ENCODE data around the gene PTTG1. TPM values are rescaled to one million over a fixed set of nuclear protein-coding genes. Genes with fewer than 3 reads are reported as not detected.

PTTG1 gene
- total RNA-seq, 2 experiments from 2014 or later = 132 to 139 TPM

DNA sequence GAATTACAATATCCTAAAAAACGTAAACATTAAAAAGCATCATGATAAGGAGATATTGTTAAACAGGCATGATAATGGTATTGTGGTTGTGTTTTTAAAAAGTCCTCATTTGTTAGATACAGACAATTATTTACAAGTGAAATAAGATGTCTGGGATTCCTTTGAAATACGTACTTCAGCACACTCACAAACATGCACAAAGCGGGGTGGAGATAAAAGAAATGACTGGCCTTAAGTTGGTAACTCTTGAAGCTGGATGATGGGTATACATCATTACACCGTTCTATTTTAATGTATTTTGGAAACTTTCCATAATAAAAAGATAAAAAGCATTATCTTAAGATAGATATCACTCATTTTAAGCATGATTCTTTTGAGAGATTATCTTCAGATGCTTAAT, 22.8 kb upstream of the PTTG1 start:
- TF ChIP-seq, protein P1, sequence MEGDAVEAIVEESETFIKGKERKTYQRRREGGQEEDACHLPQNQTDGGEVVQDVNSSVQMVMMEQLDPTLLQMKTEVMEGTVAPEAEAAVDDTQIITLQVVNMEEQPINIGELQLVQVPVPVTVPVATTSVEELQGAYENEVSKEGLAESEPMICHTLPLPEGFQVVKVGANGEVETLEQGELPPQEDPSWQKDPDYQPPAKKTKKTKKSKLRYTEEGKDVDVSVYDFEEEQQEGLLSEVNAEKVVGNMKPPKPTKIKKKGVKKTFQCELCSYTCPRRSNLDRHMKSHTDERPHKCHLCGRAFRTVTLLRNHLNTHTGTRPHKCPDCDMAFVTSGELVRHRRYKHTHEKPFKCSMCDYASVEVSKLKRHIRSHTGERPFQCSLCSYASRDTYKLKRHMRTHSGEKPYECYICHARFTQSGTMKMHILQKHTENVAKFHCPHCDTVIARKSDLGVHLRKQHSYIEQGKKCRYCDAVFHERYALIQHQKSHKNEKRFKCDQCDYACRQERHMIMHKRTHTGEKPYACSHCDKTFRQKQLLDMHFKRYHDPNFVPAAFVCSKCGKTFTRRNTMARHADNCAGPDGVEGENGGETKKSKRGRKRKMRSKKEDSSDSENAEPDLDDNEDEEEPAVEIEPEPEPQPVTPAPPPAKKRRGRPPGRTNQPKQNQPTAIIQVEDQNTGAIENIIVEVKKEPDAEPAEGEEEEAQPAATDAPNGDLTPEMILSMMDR (IDR thresholded peaks at IDR 0.05) = no peak
- Mint-ChIP-seq H3K9me3 (no peaks in the 10 kb centered on the region), H3K27me3 (no peaks in the 10 kb centered on the region), H3K27ac (no peak overlapping the region), H3K4me3 (peak overlapping the region; percentile 81), H3K36me3 (ENCODE audit: low read depth) (peaks cover 10% of the 10 kb centered on the region), H3K4me1 (ENCODE audit: low read depth) (peaks cover 14% of the 10 kb centered on the region)
- CTCF ChIA-PET = interaction anchor here (0.7 to 2.0 kb wide), 2 partner anchors 40 to 377 kb away, joined by 3 to 7 read pairs; no protein-coding TSS in a partner anchor
- ATAC-seq (no peak), DNase-seq (no peak)
- POLR2A ChIA-PET = interaction anchor here (1.0 to 1.9 kb wide), 2 partner anchors 19 to 27 kb away, joined by 3 to 8 read pairs; partner anchors contain the start of gene SLU7
- intact Hi-C loops (cut with micrococcal nuclease) = no loop called here

DNA sequence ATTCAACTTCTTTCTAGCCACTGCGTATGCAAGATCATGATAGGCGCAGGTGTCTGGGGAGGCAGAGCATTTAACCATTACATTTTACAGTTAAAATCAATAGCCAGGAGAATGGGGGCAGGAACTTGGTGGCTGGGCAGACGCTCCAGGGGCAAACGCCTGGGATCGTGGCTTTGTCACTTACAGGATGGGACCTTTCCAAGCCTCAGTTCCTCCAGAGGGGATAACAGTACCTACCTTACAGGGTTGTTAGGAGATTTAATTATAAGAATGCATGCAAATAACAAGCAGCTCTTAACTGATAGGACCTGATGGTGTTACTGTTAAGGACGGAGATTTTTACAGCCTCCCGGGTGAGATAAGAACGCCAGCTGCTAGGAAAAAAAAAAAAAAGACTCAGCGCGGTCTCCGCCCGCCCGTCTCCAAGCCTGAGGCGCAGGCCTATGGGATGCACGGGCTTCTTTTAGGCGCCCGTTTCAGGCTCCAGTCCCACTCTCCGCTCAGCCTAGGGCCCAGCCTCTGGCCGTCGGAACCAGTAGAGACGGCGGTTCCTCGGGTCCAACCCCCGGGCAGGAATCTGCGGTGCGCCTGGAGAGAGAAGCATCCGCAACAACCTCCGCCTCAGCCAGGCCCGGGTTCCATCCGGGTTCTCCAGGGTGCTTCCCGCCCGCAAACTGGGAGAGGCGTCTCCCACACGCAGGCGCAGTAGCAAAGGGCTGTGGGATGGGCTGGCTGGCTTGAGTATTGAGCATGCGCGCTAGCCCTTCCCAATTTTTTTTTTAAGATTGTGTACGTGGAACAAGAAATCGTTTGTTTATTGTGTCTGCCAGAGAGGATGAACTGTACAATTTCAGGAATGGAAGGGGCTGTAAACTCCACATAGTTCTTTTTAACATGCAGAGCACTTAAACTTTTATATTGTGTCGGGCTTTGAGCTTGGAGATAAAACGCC, 22.0 kb upstream of the PTTG1 start, which contains the start of gene FAM200C:
FAM200C (minus strand) TSS at position 653 of the 952 bp plus-strand sequence. CDS start 4,564 bp downstream, outside the sequence.
- intact Hi-C loops (cut with micrococcal nuclease) = no loop called here
- H3K36me3 Mint-ChIP-seq (ENCODE audit: low read depth) = peaks cover 19% of the 10 kb centered on the region
- H3K4me1 Mint-ChIP-seq (ENCODE audit: low read depth) = peaks cover 14% of the 10 kb centered on the region
- TF ChIP-seq, protein P1 (IDR thresholded peaks at IDR 0.05) = no peak
- DNase-seq = peak; percentile 73
- ATAC-seq = peak; percentile 88
- H3K4me3 Mint-ChIP-seq = peak within 1 kb of the TSS; percentile 81
- H3K27me3 Mint-ChIP-seq = no peaks in the 10 kb centered on the region
- CTCF ChIA-PET = interaction anchor here (0.7 to 3.2 kb wide), 3 partner anchors 8 to 377 kb away, joined by 3 to 14 read pairs (median 7); no protein-coding TSS in a partner anchor
- POLR2A ChIA-PET = interaction anchor here (1.0 to 1.9 kb wide), 2 partner anchors 19 to 28 kb away, joined by 3 to 8 read pairs; partner anchors contain the start of gene SLU7
- peak within 1 kb of the TSS; percentile 80 for H3K27ac Mint-ChIP-seq
- H3K9me3 Mint-ChIP-seq = no peaks in the 10 kb centered on the region

GRCh38 chr5:160418561-160419457, 2.8 kb upstream of the PTTG1 start, which contains the start of gene SLU7:
Gene SLU7, minus strand, starts transcription at chr5:160419081. Its CDS starts 3,787 bp downstream, at chr5:160415294.
- peak; percentile 97 for DNase-seq
- ATAC-seq = peak; percentile 87
- Mint-ChIP-seq H3K36me3 (ENCODE audit: low read depth) (peaks cover 22% of the 10 kb centered on the region), H3K9me3 (no peaks in the 10 kb centered on the region), H3K4me1 (ENCODE audit: low read depth) (peaks cover 50% of the 10 kb centered on the region), H3K27me3 (no peaks in the 10 kb centered on the region), H3K27ac (peak within 1 kb of the TSS; percentile 93), H3K4me3 (peak within 1 kb of the TSS; percentile 88)
- CTCF ChIA-PET = interaction anchor here (0.6 to 8.9 kb wide), 4 partner anchors 20 to 73 kb away, joined by 3 to 107 read pairs (median 4); no protein-coding TSS in a partner anchor
- TF ChIP-seq, protein P1 (IDR thresholded peaks at IDR 0.05) = no peak
- POLR2A ChIA-PET = interaction anchor here (0.9 to 1.8 kb wide), 6 partner anchors 10 to 49 kb away, joined by 3 to 8 read pairs (median 6); partner anchors contain the start of gene FAM200C
- intact Hi-C loops (cut with micrococcal nuclease) = no loop called here

DNA sequence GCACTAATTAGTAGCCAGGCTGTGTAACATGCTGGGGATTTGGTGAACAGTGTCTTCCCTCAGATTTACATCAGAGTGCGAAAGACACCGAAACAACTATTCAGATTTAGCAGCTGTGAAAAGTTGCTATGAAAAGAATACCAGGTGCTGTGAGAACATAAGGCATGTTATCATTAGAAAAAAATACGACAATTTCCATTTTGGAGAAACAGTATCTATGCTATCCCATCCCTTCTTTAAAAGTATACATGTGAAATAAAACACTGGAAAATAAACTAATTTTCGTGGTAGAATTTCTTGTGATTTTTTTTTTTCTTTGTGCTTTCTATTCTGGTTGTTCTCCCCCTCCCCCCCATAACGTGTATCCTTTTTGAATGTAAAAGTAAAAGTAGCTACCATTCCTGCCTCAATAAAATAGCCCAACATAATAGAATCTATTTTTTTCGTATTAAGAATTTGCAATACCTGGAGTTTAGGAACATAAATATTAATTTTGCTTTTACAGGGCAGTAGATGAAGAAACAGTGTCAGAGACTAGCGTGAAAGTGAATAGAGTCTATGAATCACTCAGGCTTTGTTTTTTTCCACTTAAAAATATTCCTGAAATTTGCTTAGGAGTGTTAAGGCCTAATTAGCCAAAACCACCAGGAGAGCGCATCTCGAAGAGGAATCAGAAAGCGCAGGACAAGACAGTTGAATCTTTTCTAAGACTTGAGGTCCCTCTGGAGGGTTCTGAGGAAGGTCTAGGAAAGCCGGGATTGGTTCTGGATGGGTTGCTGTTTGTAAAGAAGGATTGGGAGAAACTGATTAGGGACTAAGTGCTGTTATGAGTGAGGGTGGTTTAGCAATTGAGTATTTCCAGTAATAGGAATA, 2.0 kb upstream of the PTTG1 start:
- Mint-ChIP-seq H3K36me3 (ENCODE audit: low read depth) (peaks cover 30% of the 10 kb centered on the region), H3K27ac (peak overlapping the region; percentile 93), H3K27me3 (no peaks in the 10 kb centered on the region), H3K4me1 (ENCODE audit: low read depth) (peaks cover 57% of the 10 kb centered on the region), H3K4me3 (peak overlapping the region; percentile 88), H3K9me3 (no peaks in the 10 kb centered on the region)
- no peak for ATAC-seq
- TF ChIP-seq, protein P1 (IDR thresholded peaks at IDR 0.05) = no peak
- no peak for DNase-seq
- POLR2A ChIA-PET = interaction anchor here (0.9 to 1.5 kb wide), 5 partner anchors 9 to 410 kb away, joined by 3 to 8 read pairs (median 6); partner anchors contain the start of gene TTC1
- CTCF ChIA-PET = interaction anchor here (0.7 to 8.9 kb wide), 2 partner anchors 19 to 34 kb away, joined by 4 to 107 read pairs; no protein-coding TSS in a partner anchor
- intact Hi-C loops (cut with micrococcal nuclease) = no loop called here

Data from activated CD8-positive, alpha-beta T cell treated with anti-CD3 and anti-CD28 coated beads for 36 hours (primary cell).